Trophoblast cell (in vitro differentiated cells and primary cell): ENCODE results near the gene GTF3C4.

Experiments
- DNase-seq, 2 donors: peaks; one replicate each; pipeline ENCODE4 v3.0.0-alpha.2; 2016
- H2AFZ ChIP-seq: 2 replicates; pipeline ENCODE4 v1.6.1; 2013; ENCODE audit warnings: low read length, moderate library complexity, mild to moderate bottlenecking; ENCODE audit not compliant: insufficient read depth, poor library complexity
- H2AK5ac ChIP-seq: 2 replicates; pipeline ENCODE4 v1.6.1; 2013; ENCODE audit warnings: mild to moderate bottlenecking, low read length
- H2BK120ac ChIP-seq: 2 replicates; pipeline ENCODE4 v1.6.1; 2013; ENCODE audit warnings: low read length, mild to moderate bottlenecking, moderate library complexity; ENCODE audit not compliant: insufficient read depth, poor library complexity
- H2BK12ac ChIP-seq: 2 replicates; pipeline ENCODE4 v1.6.1; 2013; ENCODE audit warnings: mild to moderate bottlenecking, low read length, moderate library complexity
- H2BK5ac ChIP-seq: 2 replicates; pipeline ENCODE4 v1.6.1; 2013; ENCODE audit warnings: low read length, low read depth, moderate library complexity, mild to moderate bottlenecking; ENCODE audit not compliant: poor library complexity
- H3K14ac ChIP-seq: 2 replicates; pipeline ENCODE4 v1.6.1; 2013; ENCODE audit warnings: mild to moderate bottlenecking, low read length
- H3K18ac ChIP-seq: 2 replicates; pipeline ENCODE4 v1.6.1; 2013; ENCODE audit warnings: mild to moderate bottlenecking, low read length
- H3K23ac ChIP-seq: 2 replicates; pipeline ENCODE4 v1.6.1; 2013; ENCODE audit warnings: low read length
- H3K27ac ChIP-seq: 2 replicates; pipeline ENCODE4 v1.5.1; 2013; ENCODE audit warnings: low read depth, mild to moderate bottlenecking, inconsistent platforms, low read length, moderate library complexity
- H3K27me3 ChIP-seq: 2 replicates; pipeline ENCODE4 v1.6.1; 2013; ENCODE audit warnings: inconsistent platforms, mild to moderate bottlenecking, low read length, moderate library complexity; ENCODE audit not compliant: insufficient read depth
- H3K36me3 ChIP-seq, 2 experiments: 1 replicate in 1 of 2; 2 replicates in 1 of 2; pipeline ENCODE4 v1.6.1; 2013; ENCODE audit warnings: low read length in 2 of 2, mild to moderate bottlenecking in 2 of 2, moderate library complexity in 1 of 2; ENCODE audit not compliant: insufficient read depth in 2 of 2, control insufficient read depth in 1 of 2
- H3K4ac ChIP-seq: 2 replicates; pipeline ENCODE4 v1.6.1; 2013; ENCODE audit warnings: low read depth, mild to moderate bottlenecking, low read length, moderate library complexity
- H3K4me1 ChIP-seq, 2 experiments: 1 replicate in 1 of 2; 2 replicates in 1 of 2; pipeline ENCODE4 v1.6.1; 2013; ENCODE audit warnings: low read length in 2 of 2, mild to moderate bottlenecking in 2 of 2, moderate library complexity in 1 of 2; ENCODE audit not compliant: insufficient read depth in 2 of 2, control insufficient read depth in 1 of 2
- H3K4me2 ChIP-seq: 2 replicates; pipeline ENCODE4 v1.6.1; 2013; ENCODE audit warnings: inconsistent platforms, mild to moderate bottlenecking, low read length, moderate library complexity
- H3K4me3 ChIP-seq: 2 replicates; pipeline ENCODE4 v1.5.1; 2013; ENCODE audit warnings: mild to moderate bottlenecking, low read depth, low read length, inconsistent platforms
- H3K79me1 ChIP-seq: one replicate; pipeline ENCODE4 v1.6.1; 2013; ENCODE audit warnings: low read length
- H3K79me2 ChIP-seq: 2 replicates; pipeline ENCODE4 v1.6.1; 2013; ENCODE audit warnings: low read length, mild to moderate bottlenecking; ENCODE audit not compliant: control insufficient read depth, insufficient read depth, poor library complexity
- H3K9ac ChIP-seq: 2 replicates; pipeline ENCODE4 v1.6.1; 2013; ENCODE audit warnings: mild to moderate bottlenecking, low read length
- H3K9me3 ChIP-seq: 2 replicates; pipeline ENCODE4 v1.6.1; 2013; ENCODE audit warnings: low read depth, mild to moderate bottlenecking, control low read depth, inconsistent platforms, low read length; ENCODE audit not compliant: insufficient read depth
- H4K12ac ChIP-seq: 2 replicates; pipeline ENCODE4 v1.6.1; 2013; ENCODE audit warnings: low read depth, mild to moderate bottlenecking, low read length, moderate library complexity
- H4K8ac ChIP-seq: 2 replicates; pipeline ENCODE4 v1.6.1; 2013; ENCODE audit warnings: low read depth, mild to moderate bottlenecking, low read length, moderate library complexity
- H4K91ac ChIP-seq: one replicate; pipeline ENCODE4 v1.6.1; 2013; ENCODE audit warnings: low read depth, mild to moderate bottlenecking, low read length, moderate library complexity
- WGBS: extraction: QIAGEN DNeasy Blood & Tissue Kit; methylation state at CpG from one replicate; pipeline ENCODE4 v1.1.7; 2013; ENCODE audit warnings: missing lambda C conversion rate; ENCODE audit not compliant: insufficient read length, insufficient coverage; ENCODE audit errors: extremely low coverage; 5-methylcytosine and 5-hydroxymethylcytosine counted together

Gene GTF3C4

GRCh38 chr9:132690696-132691095 is 20.4 kb downstream of the GTF3C4 start:
- Histone ChIP-seq H3K4me2 (no peak overlapping the region), H2BK5ac (no peak overlapping the region), H3K4me3 (no peak overlapping the region), H2BK12ac (no peak overlapping the region), H3K36me3 (peaks cover 12 to 30% of the 10 kb centered on the region in 2 experiments), H2AFZ (no peak overlapping the region), H2AK5ac (no peak overlapping the region), H2BK120ac (no peak overlapping the region), H3K9me3 (no peaks in the 10 kb centered on the region), H3K79me1 (no peaks in the 10 kb centered on the region), H3K27ac (no peak overlapping the region), H3K4me1 (no peaks in the 10 kb centered on the region), H4K8ac (no peak overlapping the region), H4K12ac (no peak overlapping the region), H3K9ac (no peak overlapping the region), H4K91ac (no peak overlapping the region), H3K18ac (no peak overlapping the region), H3K79me2 (no peaks in the 10 kb centered on the region), H3K14ac (no peak overlapping the region), H3K4ac (no peak overlapping the region), H3K27me3 (no peaks in the 10 kb centered on the region), H3K23ac (no peak overlapping the region)
- no peak for DNase-seq
- WGBS = no CpG with 5 or more reads among the region's 1 CpG

- Histone ChIP-seq H3K9me3 (no peaks in the 10 kb centered on the region), H3K14ac (no peak overlapping the region), H4K91ac (no peak overlapping the region), H3K36me3 (peaks cover 10 to 14% of the 10 kb centered on the region in 2 experiments), H4K12ac (no peak overlapping the region), H3K27ac (no peak overlapping the region), H4K8ac (no peak overlapping the region), H2AK5ac (no peak overlapping the region), H3K27me3 (no peaks in the 10 kb centered on the region), H3K4ac (no peak overlapping the region), H3K79me2 (no peaks in the 10 kb centered on the region), H3K23ac (no peak overlapping the region), H3K18ac (no peak overlapping the region), H2BK5ac (no peak overlapping the region), H2AFZ (no peak overlapping the region), H3K4me2 (no peak overlapping the region), H3K4me3 (no peak overlapping the region), H3K4me1 (no peaks in the 10 kb centered on the region), H3K79me1 (no peaks in the 10 kb centered on the region), H3K9ac (no peak overlapping the region), H2BK12ac (no peak overlapping the region), H2BK120ac (no peak overlapping the region)
- WGBS = no CpG with 5 or more reads among the region's 2 CpGs
- DNase-seq = peak in 1 of 2 donors; percentile 49
Observed at GRCh38 chr9:132694144-132694543, 23.9 kb downstream of the GTF3C4 start.

GRCh38 chr9:132697230-132697629 is 27.0 kb downstream of the GTF3C4 start:
- Histone ChIP-seq H3K79me2 (no peaks in the 10 kb centered on the region), H3K23ac (no peak overlapping the region), H2BK5ac (no peak overlapping the region), H2BK12ac (no peak overlapping the region), H3K4me3 (no peak overlapping the region), H3K36me3 (no peaks in the 10 kb centered on the region), H4K91ac (no peak overlapping the region), H4K12ac (no peak overlapping the region), H3K18ac (no peak overlapping the region), H3K9me3 (no peaks in the 10 kb centered on the region), H3K14ac (no peak overlapping the region), H3K27ac (no peak overlapping the region), H3K4ac (no peak overlapping the region), H3K79me1 (no peaks in the 10 kb centered on the region), H3K27me3 (no peaks in the 10 kb centered on the region), H2AFZ (no peak overlapping the region), H3K4me2 (no peak overlapping the region), H3K4me1 (no peaks in the 10 kb centered on the region), H4K8ac (no peak overlapping the region), H2BK120ac (no peak overlapping the region), H2AK5ac (no peak overlapping the region), H3K9ac (no peak overlapping the region)
- DNase-seq = no peak

GRCh38 chr9:132698989-132699388 is 28.7 kb downstream of the GTF3C4 start:
- H3K79me2 ChIP-seq = no peaks in the 10 kb centered on the region
- H3K4ac ChIP-seq = no peak overlapping the region
- no peaks in the 10 kb centered on the region for H3K27me3 ChIP-seq
- H4K12ac ChIP-seq = no peak overlapping the region
- H2AFZ ChIP-seq = no peak overlapping the region
- no peaks in the 10 kb centered on the region for H3K36me3 ChIP-seq
- H3K14ac ChIP-seq = no peak overlapping the region
- H2BK12ac ChIP-seq = no peak overlapping the region
- H3K4me1 ChIP-seq = no peaks in the 10 kb centered on the region
- no peak overlapping the region for H4K8ac ChIP-seq
- no peak overlapping the region for H3K4me3 ChIP-seq
- no peak overlapping the region for H2AK5ac ChIP-seq
- H3K18ac ChIP-seq = no peak overlapping the region
- H3K9ac ChIP-seq = no peak overlapping the region
- no peak overlapping the region for H3K23ac ChIP-seq
- no peak overlapping the region for H3K4me2 ChIP-seq
- no peaks in the 10 kb centered on the region for H3K79me1 ChIP-seq
- no CpG with 5 or more reads among the region's 4 CpGs for WGBS
- H2BK120ac ChIP-seq = no peak overlapping the region
- no peak overlapping the region for H2BK5ac ChIP-seq
- H4K91ac ChIP-seq = no peak overlapping the region
- no peaks in the 10 kb centered on the region for H3K9me3 ChIP-seq
- H3K27ac ChIP-seq = no peak overlapping the region
- DNase-seq = peak; percentile 56 to 89
